ENCODE measurements around the gene TMEM8B.
"Not testable (repeated sequence)": the region's sequence is repeated elsewhere in the genome, so short reads cannot be mapped to it uniquely, and the experiment has no call there.

Gene TMEM8B

GRCh38 chr9:35909274-35909673 is 80.2 kb downstream of the TMEM8B start, which contains the start of gene SPAAR:
Gene SPAAR (plus strand): TSS chr9:35909490. CDS start chr9:35910464, 974 bp downstream.
- DNase-seq: no peak

- DNase-seq: no peak
Observed at GRCh38 chr9:35909687-35910612, 80.9 kb downstream of the TMEM8B start.

GRCh38 chr9:35910613-35911359 is 81.8 kb downstream of the TMEM8B start:
- no peak for DNase-seq

GRCh38 chr9:35911690-35912089 is 82.7 kb downstream of the TMEM8B start:
- DNase-seq: no peak

GRCh38 chr9:35912791-35913400 is 83.9 kb downstream of the TMEM8B start:
- no peak for DNase-seq

GRCh38 chr9:35913429-35913828 is 84.4 kb downstream of the TMEM8B start:
- not testable (repeated sequence) for DNase-seq

GRCh38 chr9:35914301-35914807 is 85.3 kb downstream of the TMEM8B start:
- no peak for DNase-seq
